GM21528 (cell line): Measurements from ENCODE around the gene KDM1A.

Source experiments
- ATAC-seq: cut with Tn5 transposase; IDR thresholded peaks from one replicate; pipeline ENCODE4 v1.9.1; 2021; ENCODE audit warnings: mild to moderate bottlenecking, moderate library complexity; ENCODE audit not compliant: unreplicated experiment, low FRiP score

The KDM1A gene

GRCh38 chr1:23129846-23130245, 110.6 kb downstream of the KDM1A start:
- no peak for ATAC-seq

GRCh38 chr1:23132033-23132432, 112.8 kb downstream of the KDM1A start:
- no peak for ATAC-seq
